OCI-LY3 (cell line): ENCODE results near the gene CNOT6L.
"Not testable (repeated sequence)": the region's sequence is repeated elsewhere in the genome, so short reads cannot be mapped to it uniquely, and the experiment has no call there.

Source experiments
- H2AFZ ChIP-seq: fragments of 200-600, 300-600 bp; shearing (Covaris generic); 2 replicates; pipeline ENCODE4 v1.6.0; 2014; ENCODE audit warnings: antibody characterized with exemption, low read depth, low read length
- H3K27ac ChIP-seq: fragments of 200-600, 300-600 bp; sonication (generic); 2 replicates; pipeline ENCODE4 v1.5.1; 2014; ENCODE audit warnings: mild to moderate bottlenecking, low read length, moderate library complexity, mixed read lengths
- H3K27me3 ChIP-seq: fragments of 200-600, 300-600 bp; sonication (generic); 2 replicates; pipeline ENCODE4 v1.6.1; 2014; ENCODE audit warnings: low read depth, low read length, mixed read lengths
- H3K36me3 ChIP-seq: fragments of 200-600, 300-600 bp; sonication (generic); replicated peaks from 2 replicates; pipeline ENCODE3; 2014; ENCODE audit warnings: low read depth, low read length, mixed read lengths
- H3K4me1 ChIP-seq: fragments of 300-600, 200-600 bp; sonication (generic); 2 replicates; pipeline ENCODE4 v1.6.1; 2014; ENCODE audit warnings: low read length, mixed read lengths
- H3K4me2 ChIP-seq: fragments of 200-600, 300-600 bp; sonication (generic); 2 replicates; pipeline ENCODE4 v1.6.1; 2014; ENCODE audit warnings: low read length, mixed read lengths
- H3K4me3 ChIP-seq: fragments of 300-600, 200-600 bp; sonication (generic); 2 replicates; pipeline ENCODE4 v1.5.1; 2014; ENCODE audit warnings: antibody characterized with exemption, mild to moderate bottlenecking, low read length, moderate library complexity
- H3K79me2 ChIP-seq: fragments of 300-600, 200-600 bp; shearing (Covaris generic); 2 replicates; pipeline ENCODE4 v1.6.1; 2014; ENCODE audit warnings: mild to moderate bottlenecking, low read length, mixed read lengths
- H3K9ac ChIP-seq: fragments of 300-600, 200-600 bp; shearing (Covaris generic); 2 replicates; pipeline ENCODE4 v1.6.0; 2014; ENCODE audit warnings: mild to moderate bottlenecking, low read length, moderate library complexity
- H3K9me3 ChIP-seq: fragments of 200-600, 300-600 bp; shearing (Covaris generic); 2 replicates; pipeline ENCODE4 v1.6.1; 2014; ENCODE audit warnings: low read length, mixed read lengths; ENCODE audit not compliant: insufficient read depth
- H4K20me1 ChIP-seq: fragments of 200-600, 300-600 bp; sonication (generic); 2 replicates; pipeline ENCODE4 v1.6.1; 2016; ENCODE audit warnings: low read length, mixed read lengths; ENCODE audit not compliant: insufficient read depth
- CTCF ChIP-seq: fragments of 200-600, 300-600 bp; sonication (generic); IDR thresholded peaks from 2 replicates; pipeline ENCODE4 v1.5.1; 2014; ENCODE audit warnings: antibody characterized with exemption, low read length, low read depth
- EZH2phosphoT487 ChIP-seq: fragments of 200-600 bp; shearing (Covaris generic); IDR thresholded peaks from 2 replicates; pipeline ENCODE4 v1.6.1; 2018; ENCODE audit warnings: antibody characterized with exemption, mixed run types, low read depth

CNOT6L gene

GRCh38 chr4:77734928-77735327, 84.2 kb downstream of the CNOT6L start:
- Histone ChIP-seq H3K9ac (no peak overlapping the region), H4K20me1 (0 out of 2 replicates have a peak, but pooled peaks cover 8% of the 10 kb centered on the region), H2AFZ (no peak overlapping the region), H3K27ac (no peak overlapping the region), H3K4me3 (peak overlapping the region; percentile 29), H3K4me1 (peaks cover 19% of the 10 kb centered on the region), H3K79me2 (no peaks in the 10 kb centered on the region), H3K9me3 (no peaks in the 10 kb centered on the region), H3K4me2 (peak overlapping the region; percentile 53), H3K36me3 (peaks cover 10% of the 10 kb centered on the region), H3K27me3 (no peaks in the 10 kb centered on the region)
- TF ChIP-seq CTCF (no peak), EZH2phosphoT487 (no peak)

GRCh38 chr4:77731656-77732055, 87.5 kb downstream of the CNOT6L start:
- H3K79me2 ChIP-seq, result no peaks in the 10 kb centered on the region
- H3K4me3 ChIP-seq, result no peak overlapping the region
- H3K4me1 ChIP-seq, result peaks cover 19% of the 10 kb centered on the region
- no peak overlapping the region for H3K4me2 ChIP-seq
- TF ChIP-seq CTCF, result no peak
- no peaks in the 10 kb centered on the region for H3K27me3 ChIP-seq
- H3K9ac ChIP-seq, result no peak overlapping the region
- no peak overlapping the region for H2AFZ ChIP-seq
- H4K20me1 ChIP-seq, result 0 out of 2 replicates have a peak, but pooled peaks cover 8% of the 10 kb centered on the region
- H3K27ac ChIP-seq, result no peak overlapping the region
- peaks cover 16% of the 10 kb centered on the region for H3K36me3 ChIP-seq
- H3K9me3 ChIP-seq, result no peaks in the 10 kb centered on the region

- TF ChIP-seq CTCF (no peak), EZH2phosphoT487 (no peak)
- H3K27me3 ChIP-seq, result no peaks in the 10 kb centered on the region
Observed at GRCh38 chr4:77728420-77728819, 90.7 kb downstream of the CNOT6L start.

GRCh38 chr4:77721073-77721472, 98.1 kb downstream of the CNOT6L start:
- Histone ChIP-seq H3K27ac (no peak overlapping the region), H3K9ac (no peak overlapping the region), H3K4me3 (no peak overlapping the region), H3K27me3 (no peaks in the 10 kb centered on the region), H3K79me2 (no peaks in the 10 kb centered on the region), H3K9me3 (no peaks in the 10 kb centered on the region), H2AFZ (no peak overlapping the region), H4K20me1 (no peaks in the 10 kb centered on the region), H3K4me2 (no peak overlapping the region), H3K4me1 (peaks cover 2% of the 10 kb centered on the region), H3K36me3 (no peaks in the 10 kb centered on the region)
- TF ChIP-seq EZH2phosphoT487 (no peak), CTCF (no peak)

More at GRCh38 chr4:77728420-77728819, 90.7 kb downstream of the CNOT6L start:
- Histone ChIP-seq H3K27ac (no peak overlapping the region), H3K9me3 (no peaks in the 10 kb centered on the region), H4K20me1 (0 out of 2 replicates have a peak, but pooled peaks cover 8% of the 10 kb centered on the region), H3K79me2 (no peaks in the 10 kb centered on the region), H3K4me2 (no peak overlapping the region), H3K4me1 (peaks cover 11% of the 10 kb centered on the region), H3K9ac (no peak overlapping the region), H3K36me3 (peaks cover 16% of the 10 kb centered on the region), H3K4me3 (no peak overlapping the region), H2AFZ (no peak overlapping the region)

GRCh38 chr4:77718500-77718899, 100.7 kb downstream of the CNOT6L start:
- H3K4me1 ChIP-seq, result peaks cover 10% of the 10 kb centered on the region
- not testable (repeated sequence) for H3K9me3 ChIP-seq, H3K4me3 ChIP-seq, H3K27me3 ChIP-seq, H3K27ac ChIP-seq, H4K20me1 ChIP-seq, H3K4me2 ChIP-seq, H3K36me3 ChIP-seq, H3K79me2 ChIP-seq, H2AFZ ChIP-seq, H3K9ac ChIP-seq
